Body of pancreas (tissue), 4 donors: Measurements from ENCODE around the gene ARHGAP24.

Experiments
- CTCF ChIP-seq, 7 experiments: fragments of 450-650 bp in 4 of 7; fragments of 200-600 bp in 3 of 7; sonication (generic) in 3 of 7; IDR thresholded peaks; one replicate each; pipeline ENCODE4 v1.5.1; 2016 to 2019; ENCODE audit warnings: antibody characterized with exemption in 7 of 7
- POLR2A ChIP-seq, 3 donors: fragments of 450-650 bp; IDR thresholded peaks; one replicate each; pipeline ENCODE4 v1.6.1; 2016; ENCODE audit warnings: antibody characterized with exemption in 3 of 3, mild to moderate bottlenecking in 2 of 3

GRCh38 chr4:85476381-85476780, 1.4 kb downstream of the ARHGAP24 start:
- TF ChIP-seq CTCF (IDR thresholded peaks at IDR 0.05) (no peak), POLR2A (IDR thresholded peaks at IDR 0.05) (no peak)
